A549 (cell line): Measurements from ENCODE around the gene CEACAM16.

Experiments
- CHD4 ChIP-seq: fragments of 200-600 bp; sonication (generic); IDR thresholded peaks from 2 replicates; pipeline ENCODE4 v1.6.1; 2016; ENCODE audit warnings: antibody characterized with exemption, mild to moderate bottlenecking, borderline replicate concordance
- EP300 ChIP-seq, 2 experiments: fragments of >200 bp; sonication (Bioruptor Twin); formaldehyde crosslinking; IDR thresholded peaks; 2 replicates in 1 of 2; 3 replicates in 1 of 2; pipeline ENCODE4 v1.6.1; 2016 to 2017
- MAFK ChIP-seq: fragments of 450-650 bp; IDR thresholded peaks from 2 replicates; pipeline ENCODE4 v1.6.1; 2014; ENCODE audit not compliant: partially characterized antibody
- MYC ChIP-seq: IDR thresholded peaks from 2 replicates; pipeline ENCODE4 v1.6.1; 2012; ENCODE audit warnings: mild to moderate bottlenecking, inconsistent platforms, low read length, improper control_type of control experiment, borderline replicate concordance
- POLR2A ChIP-seq: IDR thresholded peaks from 2 replicates; pipeline ENCODE4 v1.6.1; 2012; ENCODE audit warnings: mild to moderate bottlenecking, low read length
- RCOR1 ChIP-seq: fragments of 150-350 bp; IDR thresholded peaks from 2 replicates; pipeline ENCODE4 v1.6.1; 2014; ENCODE audit warnings: antibody characterized with exemption, low read length, low read depth
- SREBF2 ChIP-seq: fragments of 450-650 bp; IDR thresholded peaks from 2 replicates; pipeline ENCODE4 v1.6.1; 2014; ENCODE audit warnings: mild to moderate bottlenecking, moderate library complexity
- TF ChIP-seq, protein P1 (sequence below): fragments of >200 bp; sonication (Bioruptor Twin); formaldehyde crosslinking; IDR thresholded peaks from 3 replicates; pipeline ENCODE4 v1.5.1; 2016

DNA sequence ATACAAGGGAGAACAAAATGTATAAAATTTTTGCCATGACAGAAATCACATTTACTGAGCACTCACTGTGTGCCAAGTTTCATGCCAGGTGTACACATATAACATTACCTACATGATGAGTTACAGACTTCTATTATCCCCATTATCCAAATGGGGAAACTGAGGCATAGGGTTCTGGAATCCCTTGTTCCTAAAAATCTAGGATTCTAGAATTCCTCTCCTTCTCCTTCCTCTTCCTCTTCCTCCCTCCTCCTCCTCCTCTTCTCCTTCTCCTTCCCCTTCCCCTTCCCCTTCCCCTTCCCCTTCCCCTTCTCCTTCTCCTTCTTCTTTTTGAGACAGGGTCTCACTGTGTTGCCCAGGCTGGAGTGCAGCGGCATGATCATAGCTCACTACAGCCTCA, 35.4 kb downstream of the CEACAM16 start:
- TF ChIP-seq, protein P1, sequence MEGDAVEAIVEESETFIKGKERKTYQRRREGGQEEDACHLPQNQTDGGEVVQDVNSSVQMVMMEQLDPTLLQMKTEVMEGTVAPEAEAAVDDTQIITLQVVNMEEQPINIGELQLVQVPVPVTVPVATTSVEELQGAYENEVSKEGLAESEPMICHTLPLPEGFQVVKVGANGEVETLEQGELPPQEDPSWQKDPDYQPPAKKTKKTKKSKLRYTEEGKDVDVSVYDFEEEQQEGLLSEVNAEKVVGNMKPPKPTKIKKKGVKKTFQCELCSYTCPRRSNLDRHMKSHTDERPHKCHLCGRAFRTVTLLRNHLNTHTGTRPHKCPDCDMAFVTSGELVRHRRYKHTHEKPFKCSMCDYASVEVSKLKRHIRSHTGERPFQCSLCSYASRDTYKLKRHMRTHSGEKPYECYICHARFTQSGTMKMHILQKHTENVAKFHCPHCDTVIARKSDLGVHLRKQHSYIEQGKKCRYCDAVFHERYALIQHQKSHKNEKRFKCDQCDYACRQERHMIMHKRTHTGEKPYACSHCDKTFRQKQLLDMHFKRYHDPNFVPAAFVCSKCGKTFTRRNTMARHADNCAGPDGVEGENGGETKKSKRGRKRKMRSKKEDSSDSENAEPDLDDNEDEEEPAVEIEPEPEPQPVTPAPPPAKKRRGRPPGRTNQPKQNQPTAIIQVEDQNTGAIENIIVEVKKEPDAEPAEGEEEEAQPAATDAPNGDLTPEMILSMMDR = no peak
- TF ChIP-seq SREBF2 = no peak
- TF ChIP-seq POLR2A = no peak
- TF ChIP-seq MYC = no peak
- TF ChIP-seq MAFK = no peak
- TF ChIP-seq EP300 (IDR thresholded peaks at IDR 0.05) = no peak
- TF ChIP-seq RCOR1 = no peak
- TF ChIP-seq CHD4 = no peak
